Prostate gland (tissue), 2 donors: ENCODE data around the gene LITAF.

Source experiments
- POLR2AphosphoS5 ChIP-seq: sonication (generic); formaldehyde crosslinking; IDR thresholded peaks from one replicate; pipeline ENCODE4 v1.6.1; 2017; ENCODE audit warnings: antibody characterized with exemption
- TF ChIP-seq, protein P1 (sequence below), 4 experiments: fragments of 200-600 bp in 2 of 4; fragments of 450-650 bp in 2 of 4; sonication (generic) in 2 of 4; IDR thresholded peaks; 1 replicate in 3 of 4; 2 replicates in 1 of 4; pipeline ENCODE4 v1.5.1; 2016 to 2019; ENCODE audit warnings: antibody characterized with exemption in 4 of 4, mild to moderate bottlenecking in 2 of 4, moderate library complexity in 2 of 4

DNA sequence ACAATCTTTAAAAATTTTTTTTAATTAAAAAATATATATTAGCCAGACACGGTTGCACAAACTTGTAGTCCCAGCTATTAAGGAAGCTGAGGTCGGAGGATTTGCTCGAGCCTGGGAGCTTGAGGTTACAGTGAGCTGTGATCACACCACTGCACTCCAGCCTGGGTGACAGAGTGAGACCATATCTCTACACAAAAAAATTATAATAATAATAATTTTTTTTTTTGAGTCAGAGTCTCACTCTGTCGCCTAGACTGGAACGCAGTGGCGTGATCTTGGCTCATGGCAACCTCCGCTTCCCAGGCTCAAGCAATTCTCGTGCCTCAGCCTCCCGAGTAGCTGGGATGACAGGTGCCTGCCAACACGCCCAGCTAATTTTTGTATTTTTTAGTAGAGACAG, 23.8 kb downstream of the LITAF start:
- no peak for TF ChIP-seq POLR2AphosphoS5
- TF ChIP-seq, protein P1, sequence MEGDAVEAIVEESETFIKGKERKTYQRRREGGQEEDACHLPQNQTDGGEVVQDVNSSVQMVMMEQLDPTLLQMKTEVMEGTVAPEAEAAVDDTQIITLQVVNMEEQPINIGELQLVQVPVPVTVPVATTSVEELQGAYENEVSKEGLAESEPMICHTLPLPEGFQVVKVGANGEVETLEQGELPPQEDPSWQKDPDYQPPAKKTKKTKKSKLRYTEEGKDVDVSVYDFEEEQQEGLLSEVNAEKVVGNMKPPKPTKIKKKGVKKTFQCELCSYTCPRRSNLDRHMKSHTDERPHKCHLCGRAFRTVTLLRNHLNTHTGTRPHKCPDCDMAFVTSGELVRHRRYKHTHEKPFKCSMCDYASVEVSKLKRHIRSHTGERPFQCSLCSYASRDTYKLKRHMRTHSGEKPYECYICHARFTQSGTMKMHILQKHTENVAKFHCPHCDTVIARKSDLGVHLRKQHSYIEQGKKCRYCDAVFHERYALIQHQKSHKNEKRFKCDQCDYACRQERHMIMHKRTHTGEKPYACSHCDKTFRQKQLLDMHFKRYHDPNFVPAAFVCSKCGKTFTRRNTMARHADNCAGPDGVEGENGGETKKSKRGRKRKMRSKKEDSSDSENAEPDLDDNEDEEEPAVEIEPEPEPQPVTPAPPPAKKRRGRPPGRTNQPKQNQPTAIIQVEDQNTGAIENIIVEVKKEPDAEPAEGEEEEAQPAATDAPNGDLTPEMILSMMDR (IDR thresholded peaks at IDR 0.05), result no peak
